ENCODE measurements around the gene CDH4. TPM values are rescaled to one million over a fixed set of nuclear protein-coding genes. Genes with fewer than 3 reads are reported as not detected.

The CDH4 gene
- total RNA-seq, 1 donor from 2014 or later: 12.1 TPM

- TF ChIP-seq CTCF (IDR thresholded peaks at IDR 0.05; ENCODE audit: insufficient read depth, low read length, severe bottlenecking): no peak
- H3K27me3 ChIP-seq (ENCODE audit: control insufficient read depth, insufficient read depth, low read length): no peaks in the 10 kb centered on the region
- no peak for FAIRE-seq
These were observed 102.9 kb downstream of the CDH4 start for GRCh38 chr20:61354901-61355495.

GRCh38 chr20:61355585-61355984 lies 103.5 kb downstream of the CDH4 start:
- TF ChIP-seq CTCF (IDR thresholded peaks at IDR 0.05; ENCODE audit: insufficient read depth, low read length, severe bottlenecking): no peak
- Histone ChIP-seq H3K27me3 (ENCODE audit: control insufficient read depth, insufficient read depth, low read length) (no peaks in the 10 kb centered on the region), H3K4me3 (ENCODE audit: low read depth, low read length) (no peak overlapping the region), H3K36me3 (ENCODE audit: control insufficient read depth, insufficient read depth, low read length) (no peaks in the 10 kb centered on the region)
- FAIRE-seq (no peak), DNase-seq (ENCODE audit: low read depth) (no peak)

More at GRCh38 chr20:61354901-61355495, 102.9 kb downstream of the CDH4 start:
- no peaks in the 10 kb centered on the region for H3K36me3 ChIP-seq (ENCODE audit: control insufficient read depth, insufficient read depth, low read length)
- DNase-seq (ENCODE audit: low read depth): no peak
- H3K4me3 ChIP-seq (ENCODE audit: low read depth, low read length): no peak overlapping the region

- no peak for DNase-seq (ENCODE audit: low read depth)
- Histone ChIP-seq H3K4me3 (ENCODE audit: low read depth, low read length) (no peak overlapping the region), H3K27me3 (ENCODE audit: control insufficient read depth, insufficient read depth, low read length) (no peaks in the 10 kb centered on the region), H3K36me3 (ENCODE audit: control insufficient read depth, insufficient read depth, low read length) (no peaks in the 10 kb centered on the region)
- no peak for TF ChIP-seq CTCF (IDR thresholded peaks at IDR 0.05; ENCODE audit: insufficient read depth, low read length, severe bottlenecking)
- FAIRE-seq: no peak
These were observed 104.1 kb downstream of the CDH4 start for GRCh38 chr20:61356196-61356595.

GRCh38 chr20:61357119-61357518 lies 105.1 kb downstream of the CDH4 start:
- H3K36me3 ChIP-seq (ENCODE audit: control insufficient read depth, insufficient read depth, low read length): no peaks in the 10 kb centered on the region
- FAIRE-seq (no peak), DNase-seq (ENCODE audit: low read depth) (no peak)
- H3K4me3 ChIP-seq (ENCODE audit: low read depth, low read length): no peak overlapping the region
- TF ChIP-seq CTCF (IDR thresholded peaks at IDR 0.05; ENCODE audit: insufficient read depth, low read length, severe bottlenecking): no peak
- H3K27me3 ChIP-seq (ENCODE audit: control insufficient read depth, insufficient read depth, low read length): no peaks in the 10 kb centered on the region

- FAIRE-seq (no peak), DNase-seq (ENCODE audit: low read depth) (no peak)
- TF ChIP-seq CTCF (IDR thresholded peaks at IDR 0.05; ENCODE audit: insufficient read depth, low read length, severe bottlenecking): no peak
- no peaks in the 10 kb centered on the region for H3K36me3 ChIP-seq (ENCODE audit: control insufficient read depth, insufficient read depth, low read length)
- no peaks in the 10 kb centered on the region for H3K27me3 ChIP-seq (ENCODE audit: control insufficient read depth, insufficient read depth, low read length)
- H3K4me3 ChIP-seq (ENCODE audit: low read depth, low read length): no peak overlapping the region
These were observed 107.2 kb downstream of the CDH4 start for GRCh38 chr20:61359254-61359653.

GRCh38 chr20:61360296-61360695 lies 108.2 kb downstream of the CDH4 start:
- no peak for DNase-seq (ENCODE audit: low read depth)
- no peak for TF ChIP-seq CTCF (IDR thresholded peaks at IDR 0.05; ENCODE audit: insufficient read depth, low read length, severe bottlenecking)
- Histone ChIP-seq H3K36me3 (ENCODE audit: control insufficient read depth, insufficient read depth, low read length) (no peaks in the 10 kb centered on the region), H3K27me3 (ENCODE audit: control insufficient read depth, insufficient read depth, low read length) (no peaks in the 10 kb centered on the region), H3K4me3 (ENCODE audit: low read depth, low read length) (no peak overlapping the region)
- FAIRE-seq: no peak
